ENCODE results near the gene EFTUD2.

Gene EFTUD2

GRCh38 chr17:44867841-44868240 is 31.4 kb downstream of the EFTUD2 start:
- TF ChIP-seq, protein P1, sequence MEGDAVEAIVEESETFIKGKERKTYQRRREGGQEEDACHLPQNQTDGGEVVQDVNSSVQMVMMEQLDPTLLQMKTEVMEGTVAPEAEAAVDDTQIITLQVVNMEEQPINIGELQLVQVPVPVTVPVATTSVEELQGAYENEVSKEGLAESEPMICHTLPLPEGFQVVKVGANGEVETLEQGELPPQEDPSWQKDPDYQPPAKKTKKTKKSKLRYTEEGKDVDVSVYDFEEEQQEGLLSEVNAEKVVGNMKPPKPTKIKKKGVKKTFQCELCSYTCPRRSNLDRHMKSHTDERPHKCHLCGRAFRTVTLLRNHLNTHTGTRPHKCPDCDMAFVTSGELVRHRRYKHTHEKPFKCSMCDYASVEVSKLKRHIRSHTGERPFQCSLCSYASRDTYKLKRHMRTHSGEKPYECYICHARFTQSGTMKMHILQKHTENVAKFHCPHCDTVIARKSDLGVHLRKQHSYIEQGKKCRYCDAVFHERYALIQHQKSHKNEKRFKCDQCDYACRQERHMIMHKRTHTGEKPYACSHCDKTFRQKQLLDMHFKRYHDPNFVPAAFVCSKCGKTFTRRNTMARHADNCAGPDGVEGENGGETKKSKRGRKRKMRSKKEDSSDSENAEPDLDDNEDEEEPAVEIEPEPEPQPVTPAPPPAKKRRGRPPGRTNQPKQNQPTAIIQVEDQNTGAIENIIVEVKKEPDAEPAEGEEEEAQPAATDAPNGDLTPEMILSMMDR (IDR thresholded peaks at IDR 0.05): no peak
- no peaks in the 10 kb centered on the region for H3K36me3 ChIP-seq (ENCODE audit: control insufficient read depth, insufficient read depth, low read length)

GRCh38 chr17:44865931-44866330 is 33.3 kb downstream of the EFTUD2 start:
- Histone ChIP-seq H2AFZ (no peak overlapping the region), H3K79me2 (no peaks in the 10 kb centered on the region), H3K4me3 (ENCODE audit: low read depth, low read length) (no peak overlapping the region), H3K27me3 (ENCODE audit: control insufficient read depth, insufficient read depth, low read length) (no peaks in the 10 kb centered on the region), H3K9ac (no peak overlapping the region), H3K9me3 (ENCODE audit: control insufficient read depth, low read length) (no peaks in the 10 kb centered on the region), H3K4me1 (no peaks in the 10 kb centered on the region), H3K36me3 (ENCODE audit: control insufficient read depth, insufficient read depth, low read length) (no peaks in the 10 kb centered on the region), H3K4me2 (ENCODE audit: low read length) (no peak overlapping the region), H3K27ac (no peak overlapping the region)
- TF ChIP-seq, protein P1 (IDR thresholded peaks at IDR 0.05): no peak

More at GRCh38 chr17:44867841-44868240, 31.4 kb downstream of the EFTUD2 start:
- no peaks in the 10 kb centered on the region for H3K4me1 ChIP-seq
- no peak overlapping the region for H3K9ac ChIP-seq
- H3K4me2 ChIP-seq (ENCODE audit: low read length): no peak overlapping the region
- H3K27me3 ChIP-seq (ENCODE audit: control insufficient read depth, insufficient read depth, low read length): no peaks in the 10 kb centered on the region
- no peaks in the 10 kb centered on the region for H3K79me2 ChIP-seq
- no peak overlapping the region for H2AFZ ChIP-seq
- no peak overlapping the region for H3K27ac ChIP-seq
- H3K4me3 ChIP-seq (ENCODE audit: low read depth, low read length): no peak overlapping the region
- no peaks in the 10 kb centered on the region for H3K9me3 ChIP-seq (ENCODE audit: control insufficient read depth, low read length)

GRCh38 chr17:44865231-44865660 is 34.0 kb downstream of the EFTUD2 start:
- no peaks in the 10 kb centered on the region for H3K36me3 ChIP-seq (ENCODE audit: control insufficient read depth, insufficient read depth, low read length)
- no peaks in the 10 kb centered on the region for H3K79me2 ChIP-seq
- H3K4me2 ChIP-seq (ENCODE audit: low read length): no peak overlapping the region
- no peak overlapping the region for H3K4me3 ChIP-seq (ENCODE audit: low read depth, low read length)
- H3K4me1 ChIP-seq: no peaks in the 10 kb centered on the region
- no peak overlapping the region for H2AFZ ChIP-seq
- H3K27ac ChIP-seq: no peak overlapping the region
- TF ChIP-seq, protein P1 (IDR thresholded peaks at IDR 0.05): peak; percentile 86
- no peaks in the 10 kb centered on the region for H3K9me3 ChIP-seq (ENCODE audit: control insufficient read depth, low read length)
- H3K27me3 ChIP-seq (ENCODE audit: control insufficient read depth, insufficient read depth, low read length): no peaks in the 10 kb centered on the region
- no peak overlapping the region for H3K9ac ChIP-seq

- no peak overlapping the region for H2AFZ ChIP-seq
- H3K27me3 ChIP-seq (ENCODE audit: control insufficient read depth, insufficient read depth, low read length): no peaks in the 10 kb centered on the region
- H3K9ac ChIP-seq: no peak overlapping the region
- no peaks in the 10 kb centered on the region for H3K79me2 ChIP-seq
- TF ChIP-seq, protein P1 (IDR thresholded peaks at IDR 0.05): no peak
- H3K27ac ChIP-seq: no peak overlapping the region
- H3K9me3 ChIP-seq (ENCODE audit: control insufficient read depth, low read length): no peaks in the 10 kb centered on the region
- H3K4me2 ChIP-seq (ENCODE audit: low read length): no peak overlapping the region
- no peaks in the 10 kb centered on the region for H3K36me3 ChIP-seq (ENCODE audit: control insufficient read depth, insufficient read depth, low read length)
- H3K4me3 ChIP-seq (ENCODE audit: low read depth, low read length): no peak overlapping the region
- H3K4me1 ChIP-seq: no peaks in the 10 kb centered on the region
These were observed 34.4 kb downstream of the EFTUD2 start for GRCh38 chr17:44864831-44865230.

Measured in parathyroid adenoma (tissue), 2 donors.